HEK293 (cell line): ENCODE measurements around the gene COL5A1.

Source experiments
- CTCF ChIA-PET: fragments of 350-600 bp; formaldehyde crosslinking; extraction: SDS; loops from one replicate; lab custom pipeline; 2021; ENCODE audit warnings: antibody characterized with exemption; lab: Yijun Ruan, JAX
- POLR2A ChIA-PET: fragments of 300-600 bp; formaldehyde crosslinking; extraction: SDS; loops from one replicate; lab custom pipeline; 2020; ENCODE audit warnings: antibody characterized with exemption, inconsistent platforms; lab: Yijun Ruan, JAX
- H3K27ac ChIP-seq: fragments of 200-500 bp; sonication (Bioruptor generic); 2 replicates; pipeline ENCODE4 v1.5.1; 2014; ENCODE audit warnings: low read depth, low read length, control low read depth, inconsistent platforms; ENCODE audit errors: extremely low read depth
- H3K36me3 ChIP-seq, 2 experiments: fragments of 200-500 bp in 1 of 2; sonication (Bioruptor generic) in 1 of 2; 1 replicate in 1 of 2; 2 replicates in 1 of 2; pipeline ENCODE4 v1.5.1; 2014 to 2017; ENCODE audit warnings: inconsistent platforms in 2 of 2, low read length in 2 of 2; ENCODE audit not compliant: control insufficient read depth in 2 of 2, insufficient read depth in 1 of 2
- H3K4me1 ChIP-seq: fragments of 200-500 bp; sonication (Bioruptor generic); 2 replicates; pipeline ENCODE4 v1.5.1; 2014; ENCODE audit warnings: mild to moderate bottlenecking, low read length, inconsistent platforms; ENCODE audit not compliant: control insufficient read depth, insufficient read depth
- H3K4me3 ChIP-seq: 2 replicates; pipeline ENCODE4 v1.5.1; 2011; ENCODE audit warnings: low read depth, mild to moderate bottlenecking, control low read depth, low read length, moderate library complexity
- H3K9me3 ChIP-seq: fragments of 200-500 bp; sonication (Bioruptor generic); 2 replicates; pipeline ENCODE4 v1.5.1; 2014; ENCODE audit warnings: low read depth, low read length, inconsistent platforms; ENCODE audit not compliant: control insufficient read depth, insufficient read depth
- BCL11B ChIP-seq: fragments of 450-650 bp; formaldehyde crosslinking; IDR thresholded peaks from 2 replicates; pipeline ENCODE4 v1.5.1; 2016; ENCODE audit warnings: low read depth, missing biosample characterization, missing genetic modification characterization
- CTCF ChIP-seq: fragments of 450-650 bp; formaldehyde crosslinking; IDR thresholded peaks from 2 replicates; pipeline ENCODE4 v1.5.1; 2016; ENCODE audit warnings: missing biosample characterization, missing genetic modification characterization
- HOXA7 ChIP-seq: sonication (generic); formaldehyde crosslinking; IDR thresholded peaks from 2 replicates; pipeline ENCODE4 v1.8.1; 2022; ENCODE audit warnings: missing genetic modification reagents, borderline replicate concordance
- HOXD13 ChIP-seq: sonication (generic); formaldehyde crosslinking; IDR thresholded peaks from 2 replicates; pipeline ENCODE4 v1.8.0; 2022; ENCODE audit warnings: missing genetic modification reagents, borderline replicate concordance
- OSR2 ChIP-seq: fragments of 450-650 bp; formaldehyde crosslinking; IDR thresholded peaks from 2 replicates; pipeline ENCODE4 v1.5.1; 2016; ENCODE audit warnings: missing biosample characterization, missing genetic modification characterization
- OVOL3 ChIP-seq: fragments of 450-650 bp; formaldehyde crosslinking; IDR thresholded peaks from 2 replicates; pipeline ENCODE4 v1.5.1; 2016; ENCODE audit warnings: missing biosample characterization, missing genetic modification characterization
- TCF7L2 ChIP-seq: IDR thresholded peaks from 2 replicates; pipeline ENCODE4 v1.6.1; 2011; ENCODE audit warnings: low read depth, mild to moderate bottlenecking, inconsistent platforms, low read length, moderate library complexity, borderline replicate concordance
- WT1 ChIP-seq: fragments of 450-650 bp; formaldehyde crosslinking; IDR thresholded peaks from 2 replicates; pipeline ENCODE4 v1.5.1; 2016; ENCODE audit warnings: missing biosample characterization, missing genetic modification characterization
- ZIC2 ChIP-seq: fragments of 450-650 bp; formaldehyde crosslinking; IDR thresholded peaks from 2 replicates; pipeline ENCODE4 v1.5.1; 2016; ENCODE audit warnings: missing biosample characterization, missing genetic modification characterization
- ZNF10 ChIP-seq: fragments of 450-650 bp; formaldehyde crosslinking; IDR thresholded peaks from 2 replicates; pipeline ENCODE4 v1.5.1; 2017; ENCODE audit warnings: missing biosample characterization, missing genetic modification characterization
- ZNF146 ChIP-seq: fragments of 450-650 bp; formaldehyde crosslinking; IDR thresholded peaks from 2 replicates; pipeline ENCODE4 v1.5.1; 2016; ENCODE audit warnings: missing biosample characterization, missing genetic modification characterization
- ZNF169 ChIP-seq: fragments of 450-650 bp; formaldehyde crosslinking; IDR thresholded peaks from 2 replicates; pipeline ENCODE4 v1.5.1; 2016; ENCODE audit warnings: missing biosample characterization, missing genetic modification characterization
- ZNF18 ChIP-seq: fragments of 450-650 bp; formaldehyde crosslinking; IDR thresholded peaks from 2 replicates; pipeline ENCODE4 v1.5.1; 2016; ENCODE audit warnings: missing biosample characterization, missing genetic modification characterization
- ZNF341 ChIP-seq: fragments of 450-650 bp; formaldehyde crosslinking; IDR thresholded peaks from 2 replicates; pipeline ENCODE4; 2016; ENCODE audit warnings: low read depth, missing biosample characterization, missing genetic modification characterization
- ZNF366 ChIP-seq: fragments of 450-650 bp; formaldehyde crosslinking; conservative IDR thresholded peaks from 2 replicates; pipeline ENCODE4 v1.5.1; 2016; ENCODE audit warnings: missing biosample characterization, missing genetic modification characterization
- ZNF555 ChIP-seq: fragments of 450-650 bp; formaldehyde crosslinking; conservative IDR thresholded peaks from 2 replicates; pipeline ENCODE4 v1.5.1; 2017; ENCODE audit warnings: missing biosample characterization, mild to moderate bottlenecking, missing genetic modification characterization, inconsistent platforms
- ZNF596 ChIP-seq: fragments of 450-650 bp; IDR thresholded peaks from 2 replicates; pipeline ENCODE4 v1.5.0; 2018; ENCODE audit warnings: missing biosample characterization, mild to moderate bottlenecking, missing genetic modification characterization, moderate library complexity
- ZNF645 ChIP-seq: fragments of 450-650 bp; formaldehyde crosslinking; IDR thresholded peaks from 2 replicates; pipeline ENCODE4; 2016; ENCODE audit warnings: missing biosample characterization, missing genetic modification characterization
- ZNF768 ChIP-seq: fragments of 450-650 bp; formaldehyde crosslinking; IDR thresholded peaks from 2 replicates; pipeline ENCODE4 v1.5.1; 2018; ENCODE audit warnings: missing biosample characterization, mild to moderate bottlenecking, missing genetic modification characterization
- ZNF777 ChIP-seq: fragments of 450-650 bp; formaldehyde crosslinking; IDR thresholded peaks from 2 replicates; pipeline ENCODE4 v1.5.1; 2017; ENCODE audit warnings: missing biosample characterization, missing genetic modification characterization, borderline replicate concordance
- ZNF837 ChIP-seq: fragments of 450-650 bp; formaldehyde crosslinking; IDR thresholded peaks from 2 replicates; pipeline ENCODE4 v1.5.1; 2016; ENCODE audit warnings: missing biosample characterization, missing genetic modification characterization
- ZNF843 ChIP-seq: fragments of 450-650 bp; formaldehyde crosslinking; IDR thresholded peaks from 2 replicates; pipeline ENCODE4 v1.5.1; 2016; ENCODE audit warnings: missing biosample characterization, missing genetic modification characterization

Gene COL5A1

GRCh38 chr9:134597041-134597913 lies 44.3 kb upstream of the COL5A1 start:
- POLR2A ChIA-PET: no interaction called here
- CTCF ChIA-PET: interaction anchor here (1.5 kb wide), 1 partner anchor 13 kb away, joined by 3 read pairs; no protein-coding TSS in a partner anchor

GRCh38 chr9:134597957-134598883 lies 43.4 kb upstream of the COL5A1 start:
- TF ChIP-seq HOXD13 (CRISPR knock-in tag) (no peak), OVOL3 (tag by site-specific recombination) (no peak), OSR2 (tag by site-specific recombination) (no peak), CTCF (tag by site-specific recombination) (no peak), ZNF18 (tag by site-specific recombination) (no peak), ZNF341 (tag by site-specific recombination) (peak; percentile 22; the same call in 1 of the 2 replicates)
- no peak overlapping the region for H3K27ac ChIP-seq
- no peaks in the 10 kb centered on the region for H3K9me3 ChIP-seq
- no peaks in the 10 kb centered on the region for H3K4me1 ChIP-seq
- H3K36me3 ChIP-seq: no peaks in the 10 kb centered on the region
- no peak overlapping the region for H3K4me3 ChIP-seq
- ChIA-PET POLR2A (no interaction called here), CTCF (interaction anchor here (1.5 kb wide), 1 partner anchor 12 kb away, joined by 3 read pairs; no protein-coding TSS in a partner anchor)

More at GRCh38 chr9:134597041-134597913, 44.3 kb upstream of the COL5A1 start:
- H3K9me3 ChIP-seq: no peaks in the 10 kb centered on the region
- H3K4me1 ChIP-seq: no peaks in the 10 kb centered on the region
- H3K36me3 ChIP-seq: no peaks in the 10 kb centered on the region
- peak; percentile 51 for TF ChIP-seq ZIC2
- no peak for TF ChIP-seq ZNF366 (tag by site-specific recombination)
- TF ChIP-seq HOXA7 (CRISPR knock-in tag): no peak
- TF ChIP-seq, all 188 proteins: peak for 1
- H3K4me3 ChIP-seq: no peak overlapping the region
- H3K27ac ChIP-seq: no peak overlapping the region

GRCh38 chr9:134598884-134599245 lies 42.7 kb upstream of the COL5A1 start:
- Histone ChIP-seq H3K4me1 (no peaks in the 10 kb centered on the region), H3K4me3 (no peak overlapping the region), H3K36me3 (no peaks in the 10 kb centered on the region), H3K27ac (no peak overlapping the region), H3K9me3 (no peaks in the 10 kb centered on the region)
- CTCF ChIA-PET: interaction anchor here (1.5 kb wide), 1 partner anchor 11 kb away, joined by 3 read pairs; no protein-coding TSS in a partner anchor
- POLR2A ChIA-PET: no interaction called here
- TF ChIP-seq TCF7L2 (no peak), ZNF596 (tag by site-specific recombination) (0 out of 2 replicates have a peak, but pooled peaks have one; percentile 31)

- ChIA-PET CTCF (interaction anchor here (1.3 to 1.4 kb wide), 2 partner anchors 13 to 151 kb away, joined by 3 to 4 read pairs; no protein-coding TSS in a partner anchor), POLR2A (no interaction called here)
- Histone ChIP-seq H3K4me3 (no peak overlapping the region), H3K9me3 (no peaks in the 10 kb centered on the region), H3K36me3 (no peaks in the 10 kb centered on the region), H3K27ac (no peak overlapping the region), H3K4me1 (no peaks in the 10 kb centered on the region)
- TF ChIP-seq ZNF169 (no peak), ZNF777 (tag by site-specific recombination) (no peak), BCL11B (tag by site-specific recombination) (no peak), ZNF555 (tag by site-specific recombination) (no peak), ZNF843 (tag by site-specific recombination) (no peak), ZNF645 (tag by site-specific recombination) (no peak), ZNF146 (no peak), ZNF837 (no peak), WT1 (no peak), ZNF768 (no peak), ZNF10 (tag by site-specific recombination) (no peak), OSR2 (tag by site-specific recombination) (no peak)
Observed at GRCh38 chr9:134600371-134600770, 41.2 kb upstream of the COL5A1 start.
